IMR-90 (cell line): ENCODE data around the gene DPP6.
"Not testable (repeated sequence)": the region's sequence is repeated elsewhere in the genome, so short reads cannot be mapped to it uniquely, and the experiment has no call there.

Source experiments
- CEBPB ChIP-seq: IDR thresholded peaks from 2 replicates; pipeline ENCODE4 v1.6.1; 2012; ENCODE audit warnings: low read depth, low read length, improper control_type of control experiment
- CTCF ChIP-seq: conservative IDR thresholded peaks from 2 replicates; pipeline ENCODE4 v1.5.1; 2012; ENCODE audit warnings: mild to moderate bottlenecking, low read depth, low read length, improper control_type of control experiment
- ELK1 ChIP-seq: fragments of 150-350 bp; IDR thresholded peaks from 2 replicates; pipeline ENCODE4 v1.6.1; 2016; ENCODE audit warnings: low read depth, mild to moderate bottlenecking, low read length, moderate library complexity, borderline replicate concordance
- MAFK ChIP-seq: IDR thresholded peaks from 2 replicates; pipeline ENCODE4 v1.6.1; 2012; ENCODE audit warnings: low read depth, low read length, improper control_type of control experiment
- MAZ ChIP-seq: IDR thresholded peaks from 2 replicates; pipeline ENCODE4 v1.6.1; 2012; ENCODE audit warnings: low read depth, mild to moderate bottlenecking, low read length, improper control_type of control experiment, moderate library complexity, borderline replicate concordance
- MXI1 ChIP-seq: IDR thresholded peaks from 2 replicates; pipeline ENCODE4 v1.6.1; 2012; ENCODE audit warnings: low read depth, mild to moderate bottlenecking, low read length, moderate library complexity, borderline replicate concordance
- POLR2A ChIP-seq: IDR thresholded peaks from 2 replicates; pipeline ENCODE4 v1.6.1; 2012; ENCODE audit warnings: mild to moderate bottlenecking, low read depth, low read length
- RCOR1 ChIP-seq: IDR thresholded peaks from 2 replicates; pipeline ENCODE4 v1.6.1; 2012; ENCODE audit warnings: mild to moderate bottlenecking, low read length, improper control_type of control experiment; ENCODE audit not compliant: insufficient replicate concordance
- SMC3 ChIP-seq: fragments of 150-350 bp; IDR thresholded peaks from 2 replicates; pipeline ENCODE4 v1.6.1; 2016; ENCODE audit warnings: low read depth, mild to moderate bottlenecking, antibody characterized with exemption, low read length, moderate library complexity

DNA sequence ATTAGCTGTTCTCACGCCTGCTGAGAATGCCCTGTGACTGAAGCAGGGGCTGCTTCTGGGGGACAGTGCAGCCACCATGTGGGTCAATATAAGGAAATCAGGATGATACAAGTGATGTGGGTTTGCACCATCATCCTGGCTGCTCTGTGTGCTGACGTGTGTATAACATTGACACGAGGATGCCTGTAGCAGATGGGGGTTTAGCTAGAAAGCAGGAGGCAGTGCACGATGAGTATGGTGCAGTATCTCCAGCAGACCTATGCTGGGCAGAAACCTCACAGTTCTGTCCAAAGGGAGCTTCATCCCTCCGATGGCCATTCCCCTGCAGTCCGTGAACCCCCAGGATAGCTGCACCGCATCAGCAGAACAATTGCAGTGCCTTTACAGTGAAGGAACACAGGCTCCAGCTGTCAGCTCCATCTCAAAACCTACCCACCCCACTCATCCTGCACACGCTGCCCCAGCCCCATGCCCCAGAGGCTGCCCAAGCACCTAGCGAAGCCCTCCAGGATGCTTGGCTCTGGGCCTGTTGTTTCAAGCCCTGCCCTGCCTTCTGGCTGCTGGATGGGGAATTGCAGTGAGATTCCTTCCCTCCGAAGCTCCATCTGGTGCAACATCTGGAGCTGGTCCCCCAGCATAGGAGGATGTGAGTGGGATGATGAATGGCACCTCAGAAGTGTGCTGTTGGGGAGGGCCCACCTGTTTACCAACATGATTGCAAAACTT, 96.8 kb downstream of the DPP6 start:
- TF ChIP-seq CTCF, MAZ, ELK1, POLR2A, MXI1, SMC3, MAFK, RCOR1, CEBPB: not testable (repeated sequence)
